ENCODE results near the gene RASD2. TPM values are rescaled to one million over a fixed set of nuclear protein-coding genes. Genes with fewer than 3 reads are reported as not detected.

The RASD2 gene
- total and polyA plus RNA-seq, 2 donors (not counting 1 experiment from before 2014, with no cell fraction given), result 0.07 TPM; not detected in 1

GRCh38 chr22:35582218-35582860, 41.7 kb downstream of the RASD2 start:
- Mint-ChIP-seq H3K27ac (no peak overlapping the region), H3K4me1 (no peaks in the 10 kb centered on the region), H3K4me3 (no peak overlapping the region), H3K9me3 (ENCODE audit: insufficient read depth) (no peaks in the 10 kb centered on the region), H3K27me3 (no peaks in the 10 kb centered on the region)
- Histone ChIP-seq H3K4me2 (replicated peaks; ENCODE audit: low read depth, low read length, poor library complexity, severe bottlenecking) (no peak overlapping the region), H3K36me3 (replicated peaks in 1 of 2; ENCODE audit: control extremely low read depth in 1 of 2, control insufficient read depth in 1 of 2, extremely low read depth in 1 of 2, insufficient read depth in 2 of 2, low read length in 1 of 2) (no peaks in the 10 kb centered on the region), H3K27me3 (replicated peaks in 1 of 4; ENCODE audit: control extremely low read depth in 1 of 4, control insufficient read depth in 3 of 4, insufficient read depth in 4 of 4, low read length in 3 of 4) (no peaks in the 10 kb centered on the region), H3K4me3 (ENCODE audit: control extremely low read depth in 1 of 5, extremely low read depth in 1 of 5, insufficient read depth in 1 of 5, low read depth in 2 of 5, low read length in 4 of 5) (no peak overlapping the region), H3K27ac (ENCODE audit: low read length in 2 of 2) (no peak overlapping the region), H2AFZ (ENCODE audit: insufficient read depth, low read depth, low read length, poor library complexity, severe bottlenecking) (no peak overlapping the region), H4K20me1 (ENCODE audit: control insufficient read depth, insufficient read depth, low read length, poor library complexity, severe bottlenecking) (no peaks in the 10 kb centered on the region), H3K9me3 (ENCODE audit: control extremely low read depth in 1 of 3, control insufficient read depth in 2 of 3, insufficient read depth in 1 of 3, low read length in 2 of 3) (no peaks in the 10 kb centered on the region), H3K4me1 (ENCODE audit: control insufficient read depth in 2 of 2, insufficient read depth in 2 of 2, low read length in 2 of 2) (peaks cover 0 to 7% of the 10 kb centered on the region in 2 donors), H3K79me2 (ENCODE audit: control insufficient read depth, insufficient read depth, low read length) (no peaks in the 10 kb centered on the region), H3K9ac (ENCODE audit: low read length) (no peak overlapping the region)
- ATAC-seq (ENCODE audit: low read depth) (no peak), DNase-seq (no peak)
- WGBS (ENCODE audit: insufficient coverage), result 93% methylated on average over 3 of the region's 11 CpGs
- intact Hi-C loops (cut with micrococcal nuclease), result loop anchor here (2.0 to 10.0 kb wide), 2 partner anchors 152 to 542 kb away; no protein-coding TSS in a partner anchor
- POLR2A ChIA-PET, result no interaction called here
- CTCF ChIA-PET, result interaction anchor here (0.7 to 6.3 kb wide), 16 partner anchors 7 to 543 kb away, joined by 3 to 136 read pairs (median 4); partner anchors contain the start of gene RASD2
- TF ChIP-seq EZH2 (IDR thresholded peaks at IDR 0.05; ENCODE audit: borderline replicate concordance, insufficient read depth, low read depth, low read length, poor library complexity, severe bottlenecking) (no peak), CTCF (IDR thresholded peaks at IDR 0.05) (no peak)

Data from B cell (primary cell).